Erythroblast (primary cell): ENCODE measurements around the gene SIK3.

ENCODE experiments used
- GATA1 ChIP-seq: IDR thresholded peaks from 2 replicates; pipeline ENCODE4 v1.6.1; 2011; ENCODE audit warnings: low read depth, mild to moderate bottlenecking, control low read depth, low read length, moderate library complexity
- POLR2A ChIP-seq: IDR thresholded peaks from 2 replicates; pipeline ENCODE4 v1.6.1; 2011; ENCODE audit warnings: mild to moderate bottlenecking, low read length

DNA sequence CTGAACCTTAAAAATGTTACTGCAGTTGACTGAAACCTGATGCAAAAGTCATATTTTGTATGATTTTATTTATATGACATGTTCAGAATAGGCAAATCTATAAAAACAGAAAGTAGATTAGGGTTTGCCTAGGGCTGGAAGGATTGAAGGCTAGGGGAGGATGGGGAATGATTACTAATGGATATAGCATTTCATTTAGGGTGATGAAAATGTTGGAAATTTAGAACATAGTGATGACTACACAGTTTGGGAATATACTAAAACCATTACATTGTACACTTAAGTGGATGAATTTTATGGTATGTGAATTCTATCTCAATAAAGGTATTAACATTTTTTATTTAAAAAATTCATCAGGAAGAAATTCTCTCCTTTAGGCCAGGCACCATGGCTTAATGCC, 22.9 kb upstream of the SIK3 start:
- TF ChIP-seq POLR2A (no peak), GATA1 (no peak)
